RWPE2 (cell line): ENCODE measurements around the gene TSC22D4.
A peak's percentile ranks its signal among the peaks of the same experiment; 100 is the strongest.

ENCODE experiments used
- ATAC-seq: fragments of 200-7000 bp; cut with Tn5 transposase; 3 replicates; pipeline ENCODE4 v1.9.1; 2021; ENCODE audit warnings: low read depth
- DNase-seq: peaks from one replicate; pipeline ENCODE4 v3.0.0-alpha.2; 2020; ENCODE audit warnings: low spot score
- H3K27ac ChIP-seq: fragments of 450-650 bp; 2 replicates; pipeline ENCODE4 v1.5.1; 2017; ENCODE audit warnings: mild to moderate bottlenecking; ENCODE audit not compliant: poor library complexity, severe bottlenecking
- H3K27me3 ChIP-seq: fragments of 250-450 bp; sonication (Bioruptor Pico); 2 replicates; pipeline ENCODE4 v1.5.1; 2021; ENCODE audit warnings: mild to moderate bottlenecking, moderate library complexity; ENCODE audit not compliant: insufficient read depth, poor library complexity, severe bottlenecking
- H3K36me3 ChIP-seq: fragments of 250-450 bp; sonication (Bioruptor Pico); 2 replicates; pipeline ENCODE4 v1.5.1; 2020; ENCODE audit warnings: low read depth, mild to moderate bottlenecking, moderate library complexity
- H3K4me1 ChIP-seq: fragments of 250-450 bp; sonication (Bioruptor Pico); 2 replicates; pipeline ENCODE4 v1.5.1; 2021; ENCODE audit warnings: mild to moderate bottlenecking, moderate library complexity; ENCODE audit not compliant: insufficient read depth, poor library complexity, severe bottlenecking
- H3K4me3 ChIP-seq: fragments of 250-450 bp; sonication (Bioruptor Pico); 2 replicates; pipeline ENCODE4 v1.5.1; 2021; ENCODE audit warnings: mild to moderate bottlenecking, moderate library complexity; ENCODE audit not compliant: severe bottlenecking
- H3K9me3 ChIP-seq: fragments of 250-450 bp; sonication (Bioruptor Pico); 2 replicates; pipeline ENCODE4 v1.5.1; 2021; ENCODE audit warnings: mild to moderate bottlenecking, moderate library complexity; ENCODE audit not compliant: severe bottlenecking
- TF ChIP-seq, protein P1 (sequence below): fragments of 450-650 bp; IDR thresholded peaks from one replicate; pipeline ENCODE4 v1.5.1; 2017; ENCODE audit warnings: mild to moderate bottlenecking, moderate library complexity; ENCODE audit not compliant: poor library complexity, severe bottlenecking

Gene TSC22D4

DNA sequence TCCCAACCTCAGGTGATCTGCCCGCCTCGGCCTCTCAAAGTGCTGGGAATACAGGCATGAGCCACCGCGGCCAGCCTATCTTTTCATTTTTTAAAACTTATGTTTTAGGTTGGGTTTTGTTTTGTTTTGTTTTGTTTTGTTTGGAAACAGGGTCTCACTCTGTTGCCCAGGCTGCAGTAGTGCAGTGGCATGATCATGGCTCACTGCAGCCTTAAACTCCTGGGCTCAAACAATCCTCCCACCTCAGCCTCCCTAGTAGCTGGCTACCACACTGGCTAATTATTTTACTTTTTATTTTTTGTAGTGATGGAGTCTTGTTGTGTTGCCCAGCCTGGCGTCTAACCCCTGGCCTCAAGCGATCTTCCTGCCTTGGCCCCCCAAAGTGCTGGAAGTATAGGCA lies 40.6 kb upstream of the TSC22D4 start:
- ATAC-seq = no peak

DNA sequence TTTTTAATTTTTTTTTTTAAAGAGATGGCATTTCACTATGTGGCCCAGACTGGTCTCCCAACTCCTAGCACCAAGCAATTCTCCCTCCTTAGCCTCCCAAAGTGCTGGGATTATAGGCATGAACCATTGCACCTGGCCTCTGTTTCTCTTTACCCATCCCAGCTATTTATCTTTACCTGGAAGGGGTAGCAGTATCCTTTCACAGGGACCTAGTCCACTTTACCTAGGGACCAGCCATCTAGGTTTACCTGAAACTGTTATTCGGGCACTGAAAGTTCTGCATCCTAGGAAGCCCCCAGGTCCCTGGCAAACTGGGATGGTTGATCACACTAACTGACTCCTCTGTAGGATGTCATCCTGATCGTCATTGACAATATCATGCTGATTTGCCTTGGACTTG lies 38.3 kb upstream of the TSC22D4 start:
- no peaks in the 10 kb centered on the region for H3K36me3 ChIP-seq
- no peak for DNase-seq
- ATAC-seq = no peak
- H3K27ac ChIP-seq = no peak overlapping the region
- no peaks in the 10 kb centered on the region for H3K27me3 ChIP-seq
- TF ChIP-seq, protein P1, sequence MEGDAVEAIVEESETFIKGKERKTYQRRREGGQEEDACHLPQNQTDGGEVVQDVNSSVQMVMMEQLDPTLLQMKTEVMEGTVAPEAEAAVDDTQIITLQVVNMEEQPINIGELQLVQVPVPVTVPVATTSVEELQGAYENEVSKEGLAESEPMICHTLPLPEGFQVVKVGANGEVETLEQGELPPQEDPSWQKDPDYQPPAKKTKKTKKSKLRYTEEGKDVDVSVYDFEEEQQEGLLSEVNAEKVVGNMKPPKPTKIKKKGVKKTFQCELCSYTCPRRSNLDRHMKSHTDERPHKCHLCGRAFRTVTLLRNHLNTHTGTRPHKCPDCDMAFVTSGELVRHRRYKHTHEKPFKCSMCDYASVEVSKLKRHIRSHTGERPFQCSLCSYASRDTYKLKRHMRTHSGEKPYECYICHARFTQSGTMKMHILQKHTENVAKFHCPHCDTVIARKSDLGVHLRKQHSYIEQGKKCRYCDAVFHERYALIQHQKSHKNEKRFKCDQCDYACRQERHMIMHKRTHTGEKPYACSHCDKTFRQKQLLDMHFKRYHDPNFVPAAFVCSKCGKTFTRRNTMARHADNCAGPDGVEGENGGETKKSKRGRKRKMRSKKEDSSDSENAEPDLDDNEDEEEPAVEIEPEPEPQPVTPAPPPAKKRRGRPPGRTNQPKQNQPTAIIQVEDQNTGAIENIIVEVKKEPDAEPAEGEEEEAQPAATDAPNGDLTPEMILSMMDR = no peak
- no peak overlapping the region for H3K4me3 ChIP-seq
- peaks cover 19% of the 10 kb centered on the region for H3K4me1 ChIP-seq
- H3K9me3 ChIP-seq = no peaks in the 10 kb centered on the region

More for the DNA sequence above, 40.6 kb upstream of the TSC22D4 start:
- no peak overlapping the region for H3K27ac ChIP-seq
- no peaks in the 10 kb centered on the region for H3K9me3 ChIP-seq
- H3K4me1 ChIP-seq = peaks cover 17% of the 10 kb centered on the region
- H3K36me3 ChIP-seq = no peaks in the 10 kb centered on the region
- no peak for DNase-seq
- TF ChIP-seq, protein P1 = no peak
- no peak overlapping the region for H3K4me3 ChIP-seq
- no peaks in the 10 kb centered on the region for H3K27me3 ChIP-seq

DNA sequence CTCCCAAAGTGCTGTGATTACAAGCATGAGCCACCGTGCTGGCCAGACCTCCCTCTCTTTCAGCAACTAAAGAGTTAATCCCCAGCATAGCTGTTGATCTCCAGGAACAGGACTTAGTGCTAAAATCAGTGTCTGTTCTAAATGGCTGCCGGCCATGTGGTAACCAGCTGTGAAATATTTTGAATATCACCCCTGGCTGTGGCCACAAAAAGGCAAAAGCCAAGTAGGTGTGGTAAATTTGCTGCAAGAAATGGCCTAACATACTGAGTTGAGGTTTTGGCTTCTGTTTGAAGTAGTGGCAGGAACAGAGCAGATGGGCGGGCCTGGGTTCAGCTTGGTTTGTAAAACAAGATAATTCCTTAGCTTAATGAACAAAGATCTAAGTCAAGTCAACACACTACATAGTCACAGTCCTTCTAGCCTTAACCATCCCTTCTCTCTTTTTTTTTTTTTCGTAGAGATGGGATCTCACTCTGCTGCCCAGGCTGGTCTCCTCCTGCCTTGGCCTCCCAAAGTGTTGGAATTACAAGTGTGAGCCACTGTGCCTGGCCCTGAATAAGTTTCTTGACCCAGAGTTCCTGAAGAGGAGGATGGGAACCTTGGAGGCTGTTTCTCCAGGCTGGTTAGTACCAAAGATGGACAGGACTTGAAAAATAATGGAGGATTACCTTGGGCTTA lies 37.3 kb upstream of the TSC22D4 start:
- DNase-seq = no peak
- peak; percentile 17; the same call in 1 of the 3 replicates for ATAC-seq
- H3K4me3 ChIP-seq = no peak overlapping the region
- TF ChIP-seq, protein P1 = no peak
- H3K4me1 ChIP-seq = peaks cover 19% of the 10 kb centered on the region
- H3K36me3 ChIP-seq = no peaks in the 10 kb centered on the region
- no peaks in the 10 kb centered on the region for H3K27me3 ChIP-seq
- peak overlapping the region; percentile 57 for H3K27ac ChIP-seq
- H3K9me3 ChIP-seq = no peaks in the 10 kb centered on the region

DNA sequence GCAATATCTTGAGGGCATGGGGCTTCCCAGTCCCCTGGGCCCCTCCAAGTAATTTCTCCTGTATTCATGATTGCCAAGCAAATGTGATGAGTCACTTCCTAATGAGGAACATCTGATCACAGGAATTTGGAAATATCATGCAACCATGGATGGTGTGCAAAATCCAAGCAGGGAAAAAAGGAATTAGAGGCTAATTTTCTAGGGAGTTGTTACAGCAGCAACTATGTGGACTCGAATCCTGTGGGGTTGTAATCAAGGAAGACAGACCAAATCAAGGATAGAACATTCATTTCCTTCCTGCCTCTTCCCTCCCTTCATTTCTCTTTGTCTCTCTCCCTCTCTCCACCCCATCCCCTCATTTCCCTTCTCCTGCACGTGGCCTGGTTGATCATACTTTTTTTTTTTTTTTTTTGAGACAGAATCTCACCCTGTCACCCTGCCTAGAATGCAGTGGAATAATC lies 36.1 kb upstream of the TSC22D4 start:
- Histone ChIP-seq H3K4me3 (no peak overlapping the region), H3K27me3 (no peaks in the 10 kb centered on the region), H3K36me3 (no peaks in the 10 kb centered on the region), H3K27ac (peak overlapping the region; percentile 57), H3K4me1 (peaks cover 19% of the 10 kb centered on the region), H3K9me3 (no peaks in the 10 kb centered on the region)
- peak; percentile 58 for ATAC-seq
- no peak for DNase-seq
- TF ChIP-seq, protein P1 = no peak

DNA sequence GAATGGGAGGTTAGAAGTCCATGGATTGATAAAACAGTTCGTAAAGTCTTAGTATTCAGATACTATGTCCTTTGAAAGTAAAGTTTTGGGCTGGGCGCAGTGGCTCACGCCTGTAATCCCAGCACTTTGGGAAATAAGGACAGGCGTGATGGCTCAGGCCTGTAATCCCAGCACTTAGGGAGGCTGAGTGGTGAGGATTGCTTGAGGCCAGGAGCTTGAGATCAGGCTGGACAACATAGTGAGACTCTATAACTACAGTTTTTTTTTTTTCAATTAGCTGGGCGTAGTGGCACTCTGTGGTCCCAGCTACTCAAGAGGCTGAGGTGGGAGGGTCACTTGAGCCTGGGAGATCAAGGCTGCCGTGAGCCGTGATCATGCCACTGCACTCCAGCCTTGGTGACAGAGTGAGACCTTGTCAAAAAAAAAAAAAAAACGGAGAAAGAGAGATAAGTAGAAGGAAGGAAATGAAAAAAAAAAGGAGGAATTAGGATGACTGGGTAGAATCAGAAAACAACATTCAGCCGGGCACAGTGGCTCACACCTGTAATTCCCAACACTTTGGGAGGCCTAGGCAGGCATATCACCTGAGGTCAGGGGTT lies 34.3 kb upstream of the TSC22D4 start:
- H3K36me3 ChIP-seq = no peaks in the 10 kb centered on the region
- H3K27ac ChIP-seq = no peak overlapping the region
- ATAC-seq = no peak
- no peaks in the 10 kb centered on the region for H3K9me3 ChIP-seq
- peaks cover 26% of the 10 kb centered on the region for H3K4me1 ChIP-seq
- no peak for DNase-seq
- no peak overlapping the region for H3K4me3 ChIP-seq
- TF ChIP-seq, protein P1 = no peak
- H3K27me3 ChIP-seq = no peaks in the 10 kb centered on the region
